Motor neuron (in vitro differentiated cells): ENCODE data around the gene BAG5. TPM values are rescaled to one million over a fixed set of nuclear protein-coding genes. Genes with fewer than 3 reads are reported as not detected.
A peak's percentile ranks its signal among the peaks of the same experiment; 100 is the strongest.
"Not testable (repeated sequence)": the region's sequence is repeated elsewhere in the genome, so short reads cannot be mapped to it uniquely, and the experiment has no call there.

Experiments used
- ATAC-seq, 8 experiments: fragments of 200-7000 bp; cut with Tn5 transposase; replicated peaks in 6 of 8; 2 replicates each; pipeline ENCODE4 v1.8.0; 2021; ENCODE audit warnings: mild to moderate bottlenecking in 8 of 8, moderate library complexity in 8 of 8
- H3K27ac ChIP-seq, 2 donors: fragments of 250-450 bp; sonication (Bioruptor Pico); 2 replicates each; pipeline ENCODE4 v1.9.0; 2021; ENCODE audit warnings: antibody characterized with exemption in 2 of 2, mild to moderate bottlenecking in 2 of 2, moderate library complexity in 1 of 2
- H3K4me1 ChIP-seq, 2 donors: fragments of 250-450 bp; sonication (Bioruptor Pico); replicated peaks in 1 of 2; 2 replicates each; pipeline ENCODE4 v1.6.1; 2021; ENCODE audit warnings: antibody characterized with exemption in 2 of 2, mild to moderate bottlenecking in 2 of 2, moderate library complexity in 1 of 2
- H3K4me3 ChIP-seq, 5 donors: fragments of 250-450 bp; sonication (Bioruptor Pico); 2 replicates each; pipeline ENCODE4 v1.9.0; 2021; ENCODE audit warnings: antibody characterized with exemption in 5 of 5, mild to moderate bottlenecking in 5 of 5, moderate library complexity in 4 of 5
- WGBS, 10 experiments: fragments of 450-650 bp; shearing (Covaris generic); methylation state at CpG; one replicate each; pipeline ENCODE4 v1.0.0; 2022; 5-methylcytosine and 5-hydroxymethylcytosine counted together
- in situ Hi-C, 9 experiments: fragments of 400-800 bp; cut with MboI; loops; one replicate each; pipeline ENCODE4 v1.15.0; 2021; ENCODE audit warnings: low sequenced_read_pairs in 9 of 9, low pct_unique_long_range_greater_than_20kb in 2 of 9; ENCODE audit not compliant: unreplicated experiment in 9 of 9
- total RNA-seq, 8 experiments: library from RNA; unstranded; fragments of 300-600 nt; gene quantifications; 2 replicates each; pipeline versions ENCODE4 v1.2.3 to v1.2.4, GENCODE V29; 2022

The BAG5 gene
- total RNA-seq = 10 to 100 TPM; 23.0 to 34.5 (median 26.7) TPM

DNA sequence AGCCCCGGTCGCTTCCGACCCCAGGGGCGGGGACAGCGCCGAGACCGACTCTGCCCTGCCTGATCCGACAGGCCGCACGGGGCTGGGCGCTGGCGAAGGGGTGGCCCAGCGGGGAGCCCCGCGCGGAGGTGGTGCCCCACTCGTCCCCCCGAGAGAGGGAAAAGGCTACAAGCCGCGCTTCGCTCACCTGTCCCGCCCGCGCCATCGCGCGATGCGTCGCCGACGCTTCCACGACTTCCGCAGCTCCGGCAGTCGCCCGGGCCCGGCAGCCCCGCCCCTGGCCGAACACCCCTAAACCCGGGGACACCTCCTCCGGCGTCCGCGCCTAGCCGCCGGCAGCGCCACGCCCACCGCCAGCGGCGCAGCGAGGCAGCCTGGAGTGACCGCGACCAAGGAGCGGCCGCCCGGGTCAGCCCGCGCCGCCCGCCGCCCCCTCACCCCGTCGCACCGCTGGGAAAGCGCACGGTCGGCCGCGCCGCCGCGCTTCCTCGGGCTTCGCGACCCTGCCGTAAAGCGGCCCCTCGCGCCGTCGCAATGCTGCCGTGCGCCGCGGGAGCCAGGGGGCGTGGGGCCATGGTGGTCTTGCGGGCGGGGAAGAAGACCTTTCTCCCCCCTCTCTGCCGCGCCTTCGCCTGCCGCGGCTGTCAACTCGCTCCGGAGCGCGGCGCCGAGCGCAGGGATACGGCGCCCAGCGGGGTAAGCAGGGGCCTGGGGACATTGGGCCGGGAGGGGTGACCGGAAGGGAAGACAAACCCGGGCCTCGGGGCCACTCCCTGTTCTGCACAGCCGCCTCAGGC lies at the start of gene BAG5, which contains the start of gene COA8:
TSS of gene BAG5 (minus strand) at position 229 of the 797 bp plus-strand sequence. CDS start 1,493 bp downstream, outside the sequence.
TSS of gene COA8 (plus strand) at position 532 of the 797 bp plus-strand sequence. CDS start at position 574, 42 bp downstream.
- H3K4me1 ChIP-seq = peaks cover 13 to 38% of the 10 kb centered on the region in 2 donors
- WGBS, 10 experiments = 0 to 2% (median 0%) methylated on average over 1 to 15 of the region's 109 CpGs; no CpG with 5 or more reads in 7 of the 10 experiments
- peak within 1 kb of the TSS; percentile 97 to 99 for H3K27ac ChIP-seq
- in situ Hi-C loops = no loop called here
- H3K4me3 ChIP-seq = peak within 1 kb of the TSS; percentile 55 to 100 (median 93)
- peak; percentile 58 to 90 (median 82) for ATAC-seq

- in situ Hi-C loops = no loop called here
- H3K4me3 ChIP-seq = no peak overlapping the region
- no peak overlapping the region for H3K27ac ChIP-seq
- ATAC-seq = no peak
- H3K4me1 ChIP-seq = peaks cover 10 to 12% of the 10 kb centered on the region in 2 donors
- 50 to 100% (median 94%) methylated on average over 1 of the region's 2 CpGs; no CpG with 5 or more reads in 6 of the 10 experiments for WGBS, 10 experiments
Observed at GRCh38 chr14:103611215-103611614, 48.8 kb upstream of the BAG5 start.

DNA sequence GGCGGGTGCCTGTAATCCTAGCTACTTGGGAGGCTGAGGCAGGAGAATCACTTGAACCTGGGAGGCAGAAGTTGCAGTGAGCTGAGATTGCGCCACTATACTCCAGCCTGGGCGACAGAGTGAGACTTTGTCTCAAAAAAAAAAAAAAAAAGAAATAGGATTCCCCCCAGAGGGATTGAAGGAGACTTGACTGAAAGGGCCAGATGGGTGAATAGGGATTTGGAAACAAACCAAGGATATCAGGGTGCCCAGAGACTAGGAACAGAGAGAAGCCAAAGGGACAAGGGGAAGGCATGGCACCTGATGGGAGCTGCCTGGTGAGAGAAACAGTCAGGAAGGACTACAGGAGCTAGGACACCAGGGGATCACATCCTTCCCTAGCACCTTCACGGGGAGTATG lies 46.6 kb upstream of the BAG5 start:
- peaks cover 10 to 12% of the 10 kb centered on the region in 2 donors for H3K4me1 ChIP-seq
- H3K27ac ChIP-seq, ATAC-seq, in situ Hi-C loops, H3K4me3 ChIP-seq: not testable (repeated sequence)
- 71 to 100% (median 93%) methylated on average over 1 to 3 of the region's 4 CpGs; no CpG with 5 or more reads in 5 of the 10 experiments for WGBS, 10 experiments

DNA sequence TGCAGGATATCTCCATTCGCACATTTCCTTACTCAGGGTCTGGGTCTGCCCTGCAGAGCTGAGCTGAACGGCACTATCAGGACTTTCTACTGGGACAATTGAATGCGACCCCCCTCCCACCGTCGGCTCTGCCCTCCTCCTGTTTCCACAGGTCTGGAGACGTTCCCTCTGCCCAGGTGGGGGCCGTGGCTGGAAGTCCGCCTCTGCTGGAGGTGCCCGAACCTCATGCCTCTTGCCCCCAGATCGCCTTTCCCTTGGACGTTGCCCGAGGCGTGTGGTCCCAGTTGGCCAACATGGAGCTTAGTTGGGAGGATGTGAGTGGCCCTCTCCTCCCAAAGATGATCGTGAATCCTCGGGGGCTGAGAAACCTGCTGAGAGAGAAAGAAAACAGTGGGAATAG lies 45.4 kb upstream of the BAG5 start:
- Histone ChIP-seq H3K4me1 (peaks cover 10 to 12% of the 10 kb centered on the region in 2 donors), H3K27ac (peak overlapping the region; percentile 5 to 26), H3K4me3 (peak overlapping the region in 1 of 5 donors; percentile 0)
- WGBS, 10 experiments = 25 to 60% (median 40%) methylated on average over 1 to 2 of the region's 15 CpGs; no CpG with 5 or more reads in 6 of the 10 experiments
- ATAC-seq = peak in 3 of 8 experiments; percentile 2 to 16 (median 4)
- in situ Hi-C loops = no loop called here

GRCh38 chr14:103606963-103607668 lies 44.7 kb upstream of the BAG5 start:
- Histone ChIP-seq H3K4me3 (peak overlapping the region in 4 of 5 donors; percentile 0 to 4 (median 2)), H3K4me1 (peaks cover 10 to 12% of the 10 kb centered on the region in 2 donors), H3K27ac (peak overlapping the region; percentile 5 to 26)
- in situ Hi-C loops = no loop called here
- ATAC-seq = peak; percentile 85 to 98 (median 95)
- 0 to 60% (median 1%) methylated on average over 1 to 20 of the region's 25 CpGs; no CpG with 5 or more reads in 1 of the 10 experiments for WGBS, 10 experiments

GRCh38 chr14:103604620-103605019 lies 42.2 kb upstream of the BAG5 start:
- Histone ChIP-seq H3K27ac (no peak overlapping the region), H3K4me3 (no peak overlapping the region), H3K4me1 (peaks cover 10 to 12% of the 10 kb centered on the region in 2 donors)
- ATAC-seq = no peak
- in situ Hi-C loops = no loop called here
- WGBS, 10 experiments = 100% methylated on average over 1 to 3 of the region's 5 CpGs; no CpG with 5 or more reads in 8 of the 10 experiments

GRCh38 chr14:103600503-103600902 lies 38.0 kb upstream of the BAG5 start:
- peaks cover 4 to 9% of the 10 kb centered on the region in 2 donors for H3K4me1 ChIP-seq
- H3K27ac ChIP-seq = no peak overlapping the region
- 100% methylated on average over 3 to 5 of the region's 5 CpGs; no CpG with 5 or more reads in 5 of the 10 experiments for WGBS, 10 experiments
- no peak overlapping the region for H3K4me3 ChIP-seq
- in situ Hi-C loops = no loop called here
- no peak for ATAC-seq

DNA sequence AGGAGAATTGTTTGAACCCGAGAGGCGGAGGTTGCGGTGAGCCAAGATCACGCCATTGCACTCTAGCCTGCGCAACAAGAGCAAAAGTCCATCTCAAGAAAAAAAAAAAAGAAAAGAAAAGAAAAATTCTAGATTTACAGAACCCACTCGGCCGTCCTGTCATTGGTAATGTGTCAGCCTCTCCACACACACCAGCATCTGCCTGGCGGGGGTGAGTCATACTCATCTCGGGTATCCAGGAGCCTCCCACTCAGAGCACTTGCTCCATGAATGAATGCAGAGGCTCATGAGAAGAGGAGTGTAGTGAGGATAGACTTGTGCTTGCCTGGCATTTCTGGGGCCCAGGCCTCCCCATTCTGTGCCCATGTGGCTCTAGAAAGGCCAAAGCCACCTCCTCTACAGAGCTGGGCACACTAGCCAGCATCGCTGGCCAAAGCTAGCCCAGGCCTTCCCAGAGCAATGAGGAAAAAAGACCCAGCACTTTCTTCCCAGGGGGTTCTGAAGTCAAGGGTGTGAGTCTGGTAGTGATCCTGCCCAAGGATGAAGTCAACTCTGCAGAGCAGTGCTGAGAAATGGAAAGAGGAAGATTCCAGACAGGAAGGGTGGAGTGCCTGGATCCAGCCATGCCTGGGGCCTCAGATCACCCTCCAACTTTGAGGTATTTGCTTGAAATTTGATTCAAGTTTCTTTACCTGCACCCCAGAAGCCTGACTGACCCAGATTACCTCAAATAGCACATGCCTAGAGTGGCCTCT lies 35.3 kb upstream of the BAG5 start:
- peak; percentile 37 to 96 (median 88) for ATAC-seq
- no peak overlapping the region for H3K27ac ChIP-seq
- in situ Hi-C loops = no loop called here
- H3K4me3 ChIP-seq = no peak overlapping the region
- 58 to 100% (median 77%) methylated on average over 1 to 9 of the region's 10 CpGs; no CpG with 5 or more reads in 3 of the 10 experiments for WGBS, 10 experiments
- H3K4me1 ChIP-seq = peaks cover 24% of the 10 kb centered on the region in 2 donors

DNA sequence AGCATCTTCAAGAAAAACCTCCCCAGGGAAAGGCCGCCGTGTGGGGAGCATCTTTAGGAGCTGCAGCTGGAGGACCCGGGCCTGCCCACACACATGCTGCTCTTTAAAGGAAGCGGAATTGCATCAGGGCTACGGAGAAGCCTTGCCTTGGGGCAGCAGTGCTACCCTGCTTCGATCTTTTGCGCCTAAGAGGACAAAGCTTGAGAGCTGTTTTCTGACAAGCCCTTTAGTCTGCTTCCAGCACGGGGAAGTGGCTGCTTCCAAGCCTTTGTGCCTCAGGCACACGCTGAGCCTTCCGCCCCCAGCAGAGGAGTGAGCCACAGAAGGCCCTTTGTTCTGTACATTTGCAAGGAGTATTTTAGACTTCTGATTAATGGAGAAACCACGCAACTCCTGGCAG lies 31.8 kb upstream of the BAG5 start:
- peak; percentile 43 to 92 (median 63) for ATAC-seq
- Histone ChIP-seq H3K4me3 (no peak overlapping the region), H3K4me1 (peaks cover 24% of the 10 kb centered on the region in 2 donors), H3K27ac (peak overlapping the region; percentile 9 to 53)
- 0 to 46% (median 24%) methylated on average over 1 to 11 of the region's 11 CpGs for WGBS, 10 experiments
- in situ Hi-C loops = no loop called here

GRCh38 chr14:103593577-103593976 lies 31.1 kb upstream of the BAG5 start:
- Histone ChIP-seq H3K27ac (peak overlapping the region in 1 of 2 donors; percentile 53), H3K4me1 (peaks cover 24% of the 10 kb centered on the region in 2 donors), H3K4me3 (no peak overlapping the region)
- ATAC-seq = no peak
- in situ Hi-C loops = no loop called here
- 80 to 100% (median 91%) methylated on average over 1 to 5 of the region's 6 CpGs; no CpG with 5 or more reads in 1 of the 10 experiments for whole genome bisulfite sequencing, 10 experiments

DNA sequence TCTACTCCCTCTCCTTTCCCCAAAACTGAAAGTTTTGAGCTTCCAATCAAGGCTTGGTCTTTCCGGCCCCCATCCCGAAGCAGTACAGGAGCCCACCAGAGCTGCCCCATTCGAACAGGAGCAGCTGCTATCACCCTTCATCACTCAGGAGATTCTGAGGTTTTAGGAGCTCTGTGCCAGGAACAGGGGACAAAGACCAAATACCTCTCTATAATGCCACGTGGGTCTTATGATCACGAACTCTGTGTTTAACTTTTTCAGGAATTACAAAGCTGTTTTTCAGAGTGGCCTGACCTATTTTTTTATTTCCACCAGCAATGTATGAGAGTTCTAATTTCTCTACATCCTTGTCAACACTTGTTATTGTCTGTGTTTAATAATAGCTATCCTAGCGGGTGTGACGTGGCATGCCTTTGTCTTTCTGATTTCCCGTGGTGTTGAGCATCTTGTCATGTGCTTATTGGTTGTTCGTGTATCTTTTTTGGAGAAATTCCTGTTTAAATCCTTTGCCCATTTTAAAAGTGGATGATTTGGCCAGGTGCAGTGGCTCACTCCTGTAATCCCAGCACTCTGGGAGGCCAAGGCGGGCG lies 22.0 kb upstream of the BAG5 start:
- in situ Hi-C loops = no loop called here
- no peak for ATAC-seq
- H3K4me3 ChIP-seq = no peak overlapping the region

More for the DNA sequence above, 22.0 kb upstream of the BAG5 start:
- 69 to 100% (median 87%) methylated on average over 2 to 8 of the region's 11 CpGs; no CpG with 5 or more reads in 2 of the 10 experiments for WGBS, 10 experiments
- Histone ChIP-seq H3K27ac (no peak overlapping the region), H3K4me1 (no peaks in the 10 kb centered on the region)
